ENCODE data around the gene KIF2C.

KIF2C gene

DNA sequence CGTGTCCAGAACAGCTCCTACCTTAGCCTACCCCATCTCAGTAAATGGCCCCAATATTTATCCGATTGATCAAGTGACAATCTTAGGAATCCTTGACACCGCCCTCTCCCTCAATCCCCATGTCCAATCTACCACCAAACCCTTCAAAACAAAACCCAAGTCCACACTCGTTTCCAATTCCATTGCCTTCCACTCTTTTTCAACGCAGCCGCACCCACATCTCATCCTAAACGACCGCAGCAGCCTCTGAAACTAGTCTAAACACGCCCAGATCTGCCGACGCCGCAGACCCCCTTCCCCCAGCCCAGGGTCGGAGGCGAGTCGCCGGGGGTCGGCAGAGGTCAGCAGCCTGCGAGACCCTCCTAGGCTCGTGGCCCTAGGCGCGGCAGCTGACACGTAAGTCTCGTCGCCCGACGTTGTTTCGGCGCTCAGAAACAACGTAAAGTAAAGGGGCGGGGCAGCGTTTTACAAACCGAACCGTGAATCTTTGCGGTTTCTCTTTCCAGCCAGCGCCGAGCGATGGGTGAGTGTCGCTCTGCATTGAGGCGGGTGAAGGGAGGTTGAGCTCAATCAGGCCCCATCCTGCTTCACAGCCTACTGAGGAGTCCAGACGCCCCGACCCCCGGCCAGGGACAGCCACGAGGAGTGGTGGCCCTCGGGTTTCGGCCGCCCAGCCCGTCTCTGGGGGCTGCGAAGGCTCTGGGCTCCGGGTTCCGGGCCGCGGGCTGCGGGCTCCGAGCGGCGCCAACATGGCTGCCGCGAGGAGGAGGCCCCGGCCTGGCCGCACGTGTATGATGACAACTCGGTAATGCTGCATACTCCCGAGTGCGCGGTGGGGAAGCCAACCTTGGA, 35.7 kb downstream of the KIF2C start, which contains the start of gene RPS8:
RPS8 (plus strand) TSS at position 463 of the 852 bp plus-strand sequence; CDS start at position 520, 57 bp downstream.
- DNase-seq (ENCODE audit: extremely low read depth in 1 of 2, low read depth in 1 of 2), result peak; percentile 69 to 80

DNA sequence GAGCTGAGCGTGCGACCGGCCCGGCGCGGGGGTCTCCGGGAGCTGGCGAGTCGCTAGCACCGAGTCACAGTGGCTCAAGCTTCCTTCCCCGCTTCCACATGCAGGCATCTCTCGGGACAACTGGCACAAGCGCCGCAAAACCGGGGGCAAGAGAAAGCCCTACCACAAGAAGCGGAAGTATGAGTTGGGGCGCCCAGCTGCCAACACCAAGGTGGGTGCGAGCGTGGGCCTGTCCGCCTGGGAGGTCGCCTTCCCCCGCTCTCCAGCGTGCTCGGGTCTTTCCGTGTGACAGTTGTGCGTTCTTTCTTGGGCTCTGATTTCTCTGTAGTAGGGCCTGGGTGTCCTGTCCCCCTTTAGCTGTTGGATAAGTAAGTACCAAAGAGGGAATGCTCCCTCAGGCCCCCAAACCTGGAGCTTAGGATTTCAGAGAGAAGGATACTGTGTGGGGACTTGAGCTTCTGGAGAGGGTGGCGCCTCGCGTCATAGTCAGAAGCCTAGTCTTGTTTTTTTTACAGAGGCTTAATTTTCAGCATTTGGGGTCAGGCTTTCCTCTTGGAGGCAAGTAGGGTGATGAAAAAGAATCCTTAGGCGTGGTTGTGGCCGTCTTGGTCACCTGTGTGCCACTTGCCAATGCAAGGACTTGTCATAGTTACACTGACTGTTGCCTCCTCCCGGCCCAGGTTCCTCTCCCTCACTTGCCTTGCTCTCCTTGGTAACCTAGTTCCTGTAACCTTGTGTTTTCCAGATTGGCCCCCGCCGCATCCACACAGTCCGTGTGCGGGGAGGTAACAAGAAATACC, 36.5 kb downstream of the KIF2C start:
- DNase-seq (ENCODE audit: extremely low read depth in 1 of 2, low read depth in 1 of 2), result no peak

DNA sequence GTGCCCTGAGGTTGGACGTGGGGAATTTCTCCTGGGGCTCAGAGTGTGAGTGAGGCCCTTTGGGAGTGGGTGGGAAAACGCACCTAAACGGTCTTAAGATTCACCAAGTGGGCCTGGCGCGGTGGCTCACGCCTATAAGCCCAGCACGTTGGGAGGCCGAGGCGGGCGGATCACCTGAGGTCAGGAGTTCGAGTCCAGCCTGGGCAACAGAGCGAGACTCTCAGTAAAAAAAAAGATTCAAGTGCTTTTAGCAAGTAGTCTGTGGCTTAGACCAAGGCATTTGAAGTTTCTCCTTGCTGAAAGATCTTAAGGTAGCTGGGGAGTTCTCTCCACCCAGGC, 37.1 kb downstream of the KIF2C start:
- DNase-seq (ENCODE audit: extremely low read depth in 1 of 2, low read depth in 1 of 2), result no peak

DNA sequence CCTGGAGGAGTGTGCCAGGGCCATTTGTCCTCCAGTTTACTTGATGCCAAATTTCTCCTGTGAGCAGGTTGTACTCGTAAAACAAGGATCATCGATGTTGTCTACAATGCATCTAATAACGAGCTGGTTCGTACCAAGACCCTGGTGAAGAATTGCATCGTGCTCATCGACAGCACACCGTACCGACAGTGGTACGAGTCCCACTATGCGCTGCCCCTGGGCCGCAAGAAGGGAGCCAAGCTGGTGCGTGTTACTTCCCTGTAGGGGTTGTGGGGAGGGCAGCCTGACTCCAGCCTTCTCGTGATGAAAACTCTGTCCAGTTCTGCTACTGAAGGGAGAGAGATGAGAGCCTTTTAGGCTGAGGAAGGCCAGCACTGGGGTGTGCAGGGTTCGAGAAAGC, 37.9 kb downstream of the KIF2C start:
- DNase-seq (ENCODE audit: extremely low read depth in 1 of 2, low read depth in 1 of 2), result no peak

DNA sequence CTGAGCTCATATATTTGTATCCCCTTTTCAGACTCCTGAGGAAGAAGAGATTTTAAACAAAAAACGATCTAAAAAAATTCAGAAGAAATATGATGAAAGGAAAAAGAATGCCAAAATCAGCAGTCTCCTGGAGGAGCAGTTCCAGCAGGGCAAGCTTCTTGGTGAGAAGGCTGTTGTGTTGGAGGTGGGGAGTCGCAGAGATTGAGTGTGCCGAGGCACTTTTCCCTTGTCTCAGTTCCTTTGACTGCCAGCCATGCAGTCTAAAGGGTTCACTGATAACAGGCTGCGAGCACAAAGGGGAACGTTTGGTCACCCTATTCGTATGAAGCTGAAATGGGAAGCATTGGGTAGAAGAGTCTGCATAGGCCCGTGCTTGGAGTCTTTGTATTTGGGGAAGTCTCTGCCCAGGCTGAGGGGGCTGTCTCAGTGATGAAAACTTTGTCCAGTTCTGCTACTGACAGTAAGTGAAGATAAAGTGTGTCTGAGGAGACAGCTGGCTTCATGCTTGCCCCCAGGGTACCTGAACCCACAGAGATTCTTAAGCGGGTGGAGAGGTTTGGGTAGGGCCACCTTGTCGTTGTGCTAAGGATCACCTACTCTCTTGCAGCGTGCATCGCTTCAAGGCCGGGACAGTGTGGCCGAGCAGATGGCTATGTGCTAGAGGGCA, 38.5 kb downstream of the KIF2C start:
- DNase-seq (ENCODE audit: extremely low read depth in 1 of 2, low read depth in 1 of 2), result no peak

DNA sequence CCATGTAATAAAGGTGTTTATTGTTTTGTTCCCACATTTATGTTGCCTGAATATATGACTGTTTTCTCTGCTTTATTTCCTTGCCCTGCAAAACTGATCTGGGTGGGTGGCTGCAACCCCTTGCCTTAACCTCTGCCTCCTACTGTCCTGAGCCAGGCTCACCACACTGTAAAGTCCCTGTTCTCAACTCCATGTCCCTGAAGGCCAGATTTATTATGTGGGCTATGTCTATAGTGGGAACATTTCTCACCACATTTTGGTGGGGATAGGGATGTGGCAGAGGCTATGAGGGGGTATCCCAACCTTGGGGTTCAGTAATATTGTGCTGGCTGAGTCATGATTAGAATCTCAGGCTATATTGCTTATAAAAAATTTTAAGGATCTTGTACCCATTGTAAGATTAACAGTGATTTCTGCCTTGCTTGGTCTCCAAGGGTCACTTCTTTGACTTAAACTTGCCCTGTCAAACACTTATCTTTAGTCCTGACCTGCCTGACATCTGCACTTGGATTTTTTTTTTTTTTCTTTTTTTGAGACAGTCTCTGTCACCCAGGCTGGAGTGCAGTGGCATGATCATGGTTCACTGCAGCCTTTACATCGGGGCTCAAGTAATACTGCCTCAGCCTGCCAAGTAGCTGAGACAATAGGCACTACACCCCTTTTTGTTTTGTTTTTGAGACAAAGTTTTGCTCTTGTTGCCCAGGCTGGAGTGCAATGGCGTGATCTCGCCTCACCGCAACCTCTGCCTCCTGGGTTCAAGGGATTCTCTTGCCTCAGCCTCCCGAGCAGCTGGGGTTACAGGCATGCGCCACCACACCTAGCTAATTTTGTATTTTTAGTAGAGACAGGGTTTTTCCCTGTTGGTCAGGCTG, 39.3 kb downstream of the KIF2C start:
- no peak for DNase-seq (ENCODE audit: extremely low read depth in 1 of 2, low read depth in 1 of 2)

DNA sequence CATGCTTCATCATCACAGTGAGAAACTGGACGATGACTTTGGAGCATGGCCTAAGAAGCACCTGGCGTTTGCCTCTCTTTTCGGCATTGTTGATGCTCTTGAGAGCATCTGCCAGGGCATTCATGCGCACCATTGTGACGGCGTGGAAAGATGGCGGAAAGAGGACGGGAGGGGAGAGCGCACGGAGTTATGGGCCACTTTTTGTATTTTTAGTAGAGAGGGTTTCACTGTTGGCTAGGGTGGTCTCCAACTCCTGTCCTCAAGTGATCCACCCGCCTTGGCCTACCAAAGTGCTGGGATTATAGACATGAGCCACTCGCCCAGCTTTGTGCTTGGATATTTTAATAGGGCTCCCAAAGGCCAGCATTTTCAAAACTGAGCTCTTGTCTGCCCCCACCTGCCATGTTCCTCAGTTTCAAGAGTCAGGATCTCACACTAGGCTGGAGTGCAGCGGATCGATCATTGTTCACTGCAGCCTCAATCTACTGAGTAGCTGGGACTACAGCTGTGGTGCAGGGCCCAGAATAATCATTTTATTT, 41.0 kb downstream of the KIF2C start:
- DNase-seq (ENCODE audit: extremely low read depth in 1 of 2, low read depth in 1 of 2), result no peak

DNA sequence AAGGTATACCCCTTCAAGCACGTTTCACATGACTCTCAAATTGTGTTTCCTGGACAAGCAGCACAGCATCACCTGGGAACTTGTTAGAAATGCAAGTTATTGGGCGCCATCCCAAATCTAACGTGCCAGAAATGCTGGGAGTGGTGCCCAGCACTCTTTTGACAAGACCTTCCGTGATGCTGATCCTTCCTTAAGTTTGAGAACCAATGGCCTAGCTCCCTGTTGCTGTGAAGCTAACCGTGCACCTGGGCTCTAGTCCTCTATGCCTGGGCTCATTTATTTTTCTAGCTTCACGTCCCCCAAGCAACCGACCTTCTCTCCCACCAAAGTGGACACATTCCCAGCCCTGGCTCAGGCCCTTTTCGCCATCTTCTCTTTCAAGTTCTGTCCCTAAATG, 44.1 kb downstream of the KIF2C start:
- no peak for DNase-seq (ENCODE audit: extremely low read depth in 1 of 2, low read depth in 1 of 2)

GRCh38 chr1:44784094-44785028, 44.7 kb downstream of the KIF2C start:
- no peak for DNase-seq (ENCODE audit: extremely low read depth in 1 of 2, low read depth in 1 of 2)

DNA sequence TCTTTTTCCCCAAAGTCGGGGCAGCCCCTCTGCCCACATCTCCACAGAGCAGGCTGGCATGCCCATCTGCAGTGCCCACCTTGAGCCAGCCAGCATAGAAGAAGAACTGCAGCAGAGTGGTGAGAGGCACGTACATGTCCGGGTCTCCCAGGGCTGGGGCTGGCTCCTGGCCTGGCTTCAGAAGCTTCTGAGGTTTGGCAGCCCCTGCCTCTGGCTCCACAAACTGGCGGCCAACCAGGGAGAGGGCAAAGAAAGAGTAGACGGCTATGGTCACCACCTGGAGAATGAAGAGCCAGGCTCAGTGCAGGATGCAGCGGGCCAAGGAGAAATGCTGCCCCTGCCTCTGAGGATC, 45.4 kb downstream of the KIF2C start:
- DNase-seq (ENCODE audit: extremely low read depth in 1 of 2, low read depth in 1 of 2), result no peak

DNA sequence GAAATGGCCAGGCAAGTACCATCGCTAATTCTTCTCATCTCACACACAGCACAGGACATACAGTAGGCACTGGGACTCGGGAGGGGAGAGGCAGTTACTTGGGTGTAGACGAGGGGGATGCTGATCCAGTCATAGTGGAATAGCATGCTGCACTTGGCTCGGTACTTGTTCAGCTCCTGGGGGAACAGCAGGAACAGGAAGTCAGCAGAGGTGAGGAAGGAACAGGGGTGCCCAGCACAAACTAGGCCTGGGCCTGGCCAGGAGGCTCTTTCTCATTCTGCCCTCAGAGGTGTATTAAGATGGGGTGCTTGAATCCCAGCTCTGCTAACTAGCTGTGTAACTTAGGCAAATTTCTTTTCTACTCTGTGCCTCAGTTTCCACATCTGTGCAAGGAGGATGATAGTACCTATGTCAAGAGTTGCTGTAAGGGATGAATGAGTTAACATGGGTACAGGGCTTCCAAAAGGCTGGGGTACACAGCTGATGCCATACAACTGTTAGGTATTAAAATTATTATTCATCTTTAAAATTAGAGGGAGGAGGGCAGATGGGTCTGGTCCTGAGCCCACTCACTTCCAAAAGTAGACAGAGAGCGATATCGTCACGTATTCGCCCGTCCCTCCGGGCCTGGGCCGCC, 46.0 kb downstream of the KIF2C start:
- DNase-seq (ENCODE audit: extremely low read depth in 1 of 2, low read depth in 1 of 2), result no peak

DNA sequence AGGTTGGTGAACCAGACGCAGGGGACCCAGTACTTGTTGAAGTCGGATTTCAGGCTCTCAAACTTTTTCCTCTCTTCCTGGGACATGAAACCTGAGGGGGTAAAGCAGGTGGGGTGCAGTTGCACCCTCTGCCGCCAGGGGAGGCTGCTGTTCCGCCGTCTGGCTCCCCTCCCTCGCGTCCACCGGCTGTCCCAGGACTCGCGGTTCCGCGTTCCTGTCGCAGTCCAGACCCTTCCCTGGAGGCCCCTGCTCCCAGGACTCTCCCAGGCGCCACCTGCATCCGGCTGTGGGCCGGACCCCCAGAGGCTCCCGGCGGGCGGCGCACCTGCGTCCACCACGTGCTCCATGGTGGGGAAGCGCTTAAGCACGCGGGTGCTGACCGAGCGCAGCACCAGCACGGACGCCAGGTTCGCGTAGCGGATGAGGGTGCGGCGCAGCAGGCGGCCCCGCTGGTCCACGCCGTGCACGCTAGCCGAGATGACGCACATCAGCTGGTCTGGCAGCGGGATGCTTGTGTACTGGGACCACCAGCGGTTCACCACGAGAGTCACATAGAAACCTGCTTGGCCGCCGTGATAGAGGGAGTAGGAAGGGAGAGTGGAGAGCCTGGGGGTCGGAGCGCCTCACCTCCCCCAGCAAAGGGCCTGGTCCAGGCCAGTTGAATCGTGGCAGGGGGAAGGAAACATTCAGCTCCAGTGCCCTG, 46.7 kb downstream of the KIF2C start:
- DNase-seq (ENCODE audit: extremely low read depth in 1 of 2, low read depth in 1 of 2), result peak in 1 of 2 donors; percentile 62

GRCh38 chr1:44786841-44787426, 47.3 kb downstream of the KIF2C start:
- DNase-seq (ENCODE audit: extremely low read depth in 1 of 2, low read depth in 1 of 2), result no peak

GRCh38 chr1:44787506-44787905, 47.9 kb downstream of the KIF2C start:
- DNase-seq (ENCODE audit: extremely low read depth in 1 of 2, low read depth in 1 of 2), result no peak

GRCh38 chr1:44788120-44788860, 48.7 kb downstream of the KIF2C start, which contains the start of gene BEST4:
Gene BEST4, minus strand, starts transcription at chr1:44788170. Its CDS starts 465 bp downstream, at chr1:44787705.
- DNase-seq (ENCODE audit: extremely low read depth in 1 of 2, low read depth in 1 of 2), result no peak

GRCh38 chr1:44790968-44791801, 51.5 kb downstream of the KIF2C start:
- no peak for DNase-seq (ENCODE audit: extremely low read depth in 1 of 2, low read depth in 1 of 2)
